Activated CD4-positive, alpha-beta memory T cell treated with anti-CD3 and anti-CD28 coated beads for 36 hours (primary cell): ENCODE results near the gene KLK7. TPM values are rescaled to one million over a fixed set of nuclear protein-coding genes. Genes with fewer than 3 reads are reported as not detected.

Experiments used
- CTCF ChIA-PET: fragments of 350-600 bp; sonication (Branson Sonifier 250); formaldehyde crosslinking; loops from one replicate; lab custom pipeline; 2021; ENCODE audit warnings: antibody characterized with exemption, inconsistent platforms; lab: Charles Lee
- POLR2A ChIA-PET: fragments of 350-600 bp; sonication (Branson Sonifier 250); formaldehyde crosslinking; loops from one replicate; lab custom pipeline; 2021; ENCODE audit warnings: antibody characterized with exemption; lab: Charles Lee
- DNase-seq: peaks from one replicate; pipeline ENCODE4 v3.0.0-alpha.2; 2020
- H3K27ac Mint-ChIP-seq: one replicate; pipeline ENCODE4 v1.8.0; 2021; ENCODE audit warnings: mixed read lengths
- H3K27me3 Mint-ChIP-seq: one replicate; pipeline ENCODE4 v1.8.0; 2021; ENCODE audit warnings: mixed read lengths
- H3K36me3 Mint-ChIP-seq: one replicate; pipeline ENCODE4 v1.8.0; 2021; ENCODE audit warnings: mixed read lengths
- H3K4me1 Mint-ChIP-seq: one replicate; pipeline ENCODE4 v1.8.0; 2021; ENCODE audit warnings: low read depth, mixed read lengths
- H3K4me3 Mint-ChIP-seq: one replicate; pipeline ENCODE4 v1.8.0; 2021; ENCODE audit warnings: mild to moderate bottlenecking, mixed read lengths
- H3K9me3 Mint-ChIP-seq: one replicate; pipeline ENCODE4 v1.8.0; 2021; ENCODE audit warnings: mixed read lengths
- intact Hi-C: fragments of 100-400 bp; cut with micrococcal nuclease; formaldehyde crosslinking; loops from one replicate; pipeline ENCODE4 v1.15.1; 2023
- total RNA-seq, 2 experiments: library from RNA; stranded (reverse); gene quantifications; one replicate each; pipeline ENCODE4 v1.2.3, GENCODE V29; 2021

The KLK7 gene
- not detected for total RNA-seq

DNA sequence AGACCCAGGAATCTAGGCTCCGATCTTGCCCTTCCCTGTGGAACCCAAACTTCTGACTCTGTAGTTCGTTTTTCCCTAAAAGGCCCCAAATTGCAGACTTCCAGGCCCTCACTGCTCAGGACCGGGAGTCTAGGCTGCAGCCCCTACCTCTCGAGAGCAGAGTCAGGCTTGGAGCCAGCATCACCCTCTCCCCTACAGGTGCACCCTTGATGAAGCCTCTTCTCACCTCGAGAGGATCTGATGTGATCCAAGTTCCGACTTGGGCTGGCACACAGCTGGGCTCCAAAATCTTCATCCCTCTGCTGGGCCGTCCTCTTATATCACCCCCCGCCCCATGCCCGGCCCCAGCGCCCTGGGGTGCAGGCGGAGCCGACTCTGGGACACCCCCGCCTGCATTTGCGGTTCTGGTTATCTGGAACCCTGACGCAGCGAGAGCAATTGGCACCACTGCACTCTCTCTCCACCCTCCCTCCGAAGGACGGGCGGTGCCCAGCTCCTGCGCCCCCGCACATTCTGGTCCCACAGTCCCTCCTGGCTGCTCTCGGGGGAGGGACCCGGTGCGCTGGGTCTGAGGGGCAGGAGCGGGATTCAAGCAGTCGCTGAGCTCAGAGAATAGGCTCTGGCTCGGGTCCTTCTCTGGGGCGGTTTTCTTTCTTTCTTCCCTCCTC lies at the start of gene KLK7:
Gene KLK7, minus strand, starts transcription at position 293 of the 668 bp plus-strand sequence. CDS start 1,518 bp downstream, outside the sequence.
- ChIA-PET POLR2A (no interaction called here), CTCF (no interaction called here)
- no peaks in the 10 kb centered on the region for H3K36me3 Mint-ChIP-seq
- no peak within 1 kb of the TSS for H3K27ac Mint-ChIP-seq
- no peaks in the 10 kb centered on the region for H3K9me3 Mint-ChIP-seq
- intact Hi-C loops, result no loop called here
- peaks cover 40% of the 10 kb centered on the region for H3K27me3 Mint-ChIP-seq
- no peak within 1 kb of the TSS for H3K4me3 Mint-ChIP-seq
- H3K4me1 Mint-ChIP-seq, result no peaks in the 10 kb centered on the region
- no peak for DNase-seq

GRCh38 chr19:51031880-51032225 lies 48.1 kb upstream of the KLK7 start:
- CTCF ChIA-PET, result no interaction called here
- no peaks in the 10 kb centered on the region for H3K4me1 Mint-ChIP-seq
- DNase-seq, result no peak
- no peaks in the 10 kb centered on the region for H3K9me3 Mint-ChIP-seq
- H3K36me3 Mint-ChIP-seq, result no peaks in the 10 kb centered on the region
- intact Hi-C loops, result no loop called here
- peaks cover 18% of the 10 kb centered on the region for H3K27me3 Mint-ChIP-seq
- no peak overlapping the region for H3K27ac Mint-ChIP-seq
- POLR2A ChIA-PET, result no interaction called here
- no peak overlapping the region for H3K4me3 Mint-ChIP-seq

DNA sequence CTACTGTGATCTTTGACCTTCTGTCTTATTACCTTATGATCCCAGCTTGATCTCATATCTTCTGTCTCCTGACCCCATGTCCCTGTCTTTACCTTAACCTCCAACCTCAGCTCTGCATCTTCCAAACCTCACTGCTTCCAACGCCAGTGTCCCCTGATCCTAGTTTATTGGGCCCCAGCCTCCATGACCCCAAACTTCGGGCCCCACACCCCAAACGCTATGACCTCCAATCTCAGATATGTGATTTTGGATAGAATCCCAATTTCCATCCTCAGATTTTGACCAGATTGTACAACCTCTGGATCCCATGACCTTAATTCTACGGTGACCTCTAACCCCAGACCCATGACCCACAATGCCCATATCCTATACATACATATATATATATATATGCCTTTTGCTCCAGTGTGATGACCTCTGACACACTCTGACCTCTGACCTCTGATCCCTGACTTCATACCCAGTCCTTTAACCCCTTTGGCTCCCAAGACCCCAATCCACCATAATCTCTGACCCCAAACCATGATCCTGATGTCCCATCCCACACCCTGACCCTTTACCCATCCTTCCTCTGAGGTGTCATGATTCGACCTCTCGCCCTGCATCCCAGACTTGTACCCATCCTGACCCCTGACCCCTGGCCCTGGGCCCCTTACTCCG lies 47.6 kb upstream of the KLK7 start:
- H3K4me1 Mint-ChIP-seq, result no peaks in the 10 kb centered on the region
- H3K4me3 Mint-ChIP-seq, result no peak overlapping the region
- ChIA-PET POLR2A (no interaction called here), CTCF (no interaction called here)
- H3K36me3 Mint-ChIP-seq, result no peaks in the 10 kb centered on the region
- no peaks in the 10 kb centered on the region for H3K9me3 Mint-ChIP-seq
- peaks cover 20% of the 10 kb centered on the region for H3K27me3 Mint-ChIP-seq
- H3K27ac Mint-ChIP-seq, result no peak overlapping the region
- no peak for DNase-seq
- intact Hi-C loops, result no loop called here

GRCh38 chr19:51030631-51031030 lies 46.9 kb upstream of the KLK7 start:
- H3K4me3 Mint-ChIP-seq, result no peak overlapping the region
- H3K27me3 Mint-ChIP-seq, result peaks cover 20% of the 10 kb centered on the region
- intact Hi-C loops, result no loop called here
- H3K27ac Mint-ChIP-seq, result no peak overlapping the region
- ChIA-PET CTCF (no interaction called here), POLR2A (no interaction called here)
- H3K36me3 Mint-ChIP-seq, result no peaks in the 10 kb centered on the region
- DNase-seq, result no peak
- no peaks in the 10 kb centered on the region for H3K4me1 Mint-ChIP-seq
- H3K9me3 Mint-ChIP-seq, result no peaks in the 10 kb centered on the region

GRCh38 chr19:51029718-51030117 lies 46.0 kb upstream of the KLK7 start:
- ChIA-PET CTCF (no interaction called here), POLR2A (no interaction called here)
- H3K36me3 Mint-ChIP-seq, result no peaks in the 10 kb centered on the region
- no peak for DNase-seq
- H3K9me3 Mint-ChIP-seq, result no peaks in the 10 kb centered on the region
- no peak overlapping the region for H3K4me3 Mint-ChIP-seq
- H3K27ac Mint-ChIP-seq, result no peak overlapping the region
- H3K4me1 Mint-ChIP-seq, result no peaks in the 10 kb centered on the region
- intact Hi-C loops, result no loop called here
- peaks cover 21% of the 10 kb centered on the region for H3K27me3 Mint-ChIP-seq

GRCh38 chr19:51027873-51028272 lies 44.2 kb upstream of the KLK7 start:
- Mint-ChIP-seq H3K4me1 (no peaks in the 10 kb centered on the region), H3K27ac (no peak overlapping the region), H3K36me3 (no peaks in the 10 kb centered on the region), H3K4me3 (no peak overlapping the region), H3K9me3 (no peaks in the 10 kb centered on the region), H3K27me3 (peaks cover 22% of the 10 kb centered on the region)
- ChIA-PET CTCF (no interaction called here), POLR2A (no interaction called here)
- DNase-seq, result no peak
- intact Hi-C loops, result no loop called here

DNA sequence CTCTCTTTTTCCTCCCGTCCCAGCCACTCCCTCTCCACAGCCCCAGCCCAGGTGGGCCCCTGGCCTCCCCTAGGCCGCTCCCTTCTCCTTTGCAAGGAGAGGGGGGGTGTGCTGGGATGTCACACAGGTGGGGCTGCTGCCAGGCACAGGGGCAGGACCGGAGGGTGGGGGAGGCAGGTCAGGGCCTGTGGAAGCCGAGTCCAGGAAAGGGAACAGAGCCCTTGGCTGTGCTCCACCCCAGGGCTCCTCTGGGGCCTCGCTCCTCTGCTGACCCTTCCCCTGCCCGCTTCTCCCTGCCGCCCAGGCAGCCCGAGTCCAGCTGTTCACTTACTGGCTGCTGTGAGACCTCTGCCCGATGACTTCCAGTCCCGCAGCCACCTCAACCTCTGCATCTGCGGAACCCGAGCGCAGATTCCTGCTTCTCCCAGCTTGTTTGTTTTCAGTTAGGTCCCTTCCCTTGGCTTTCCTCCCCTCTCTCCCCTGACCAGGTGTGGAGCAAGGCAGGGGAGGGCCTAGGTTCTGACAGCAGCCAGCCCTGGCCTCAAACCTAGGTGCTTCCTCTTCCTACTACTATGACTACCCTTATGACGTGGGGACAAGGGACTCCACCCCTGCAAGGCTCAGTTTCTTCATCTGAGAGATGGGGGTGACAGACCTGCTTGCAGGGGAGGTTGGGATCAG lies 43.5 kb upstream of the KLK7 start:
- no peak for DNase-seq
- no peak overlapping the region for H3K4me3 Mint-ChIP-seq
- CTCF ChIA-PET, result no interaction called here
- H3K27ac Mint-ChIP-seq, result no peak overlapping the region
- H3K27me3 Mint-ChIP-seq, result peaks cover 22% of the 10 kb centered on the region
- intact Hi-C loops, result no loop called here
- POLR2A ChIA-PET, result no interaction called here
- no peaks in the 10 kb centered on the region for H3K9me3 Mint-ChIP-seq
- no peaks in the 10 kb centered on the region for H3K36me3 Mint-ChIP-seq
- H3K4me1 Mint-ChIP-seq, result no peaks in the 10 kb centered on the region

DNA sequence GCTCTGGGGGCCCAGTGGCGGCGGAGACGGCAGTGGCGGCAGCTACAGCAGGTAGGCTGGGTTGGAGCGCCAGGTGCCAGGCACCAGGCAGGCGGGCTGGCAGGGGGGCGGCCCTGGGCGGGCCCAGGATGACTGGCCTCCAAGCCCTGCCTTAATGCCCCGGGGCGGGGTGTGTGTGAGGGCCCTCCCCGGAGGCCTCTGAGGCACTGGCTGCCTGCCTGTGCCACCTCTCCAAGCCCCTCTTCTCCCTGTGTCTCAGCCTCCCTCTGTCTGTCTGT lies 42.8 kb upstream of the KLK7 start, which contains the start of gene KLK11:
Gene KLK11, minus strand, starts transcription at position 63 of the 278 bp plus-strand sequence. CDS start 985 bp downstream, outside the sequence.
- ChIA-PET POLR2A (no interaction called here), CTCF (interaction anchor here (0.8 kb wide), 1 partner anchor 132 kb away, joined by 3 read pairs; no protein-coding TSS in a partner anchor)
- Mint-ChIP-seq H3K36me3 (no peaks in the 10 kb centered on the region), H3K9me3 (no peaks in the 10 kb centered on the region), H3K4me3 (no peak within 1 kb of the TSS), H3K27ac (no peak within 1 kb of the TSS), H3K4me1 (no peaks in the 10 kb centered on the region), H3K27me3 (peaks cover 20% of the 10 kb centered on the region)
- no peak for DNase-seq
- intact Hi-C loops, result no loop called here

GRCh38 chr19:51025809-51026553 lies 42.3 kb upstream of the KLK7 start:
- intact Hi-C loops, result no loop called here
- Mint-ChIP-seq H3K27ac (no peak overlapping the region), H3K36me3 (no peaks in the 10 kb centered on the region), H3K4me1 (no peaks in the 10 kb centered on the region), H3K27me3 (peaks cover 15% of the 10 kb centered on the region), H3K4me3 (no peak overlapping the region), H3K9me3 (no peaks in the 10 kb centered on the region)
- DNase-seq, result no peak
- CTCF ChIA-PET, result interaction anchor here (0.8 kb wide), 1 partner anchor 133 kb away, joined by 3 read pairs; no protein-coding TSS in a partner anchor
- POLR2A ChIA-PET, result no interaction called here

GRCh38 chr19:51025401-51025800 lies 41.7 kb upstream of the KLK7 start:
- no peaks in the 10 kb centered on the region for H3K9me3 Mint-ChIP-seq
- H3K4me3 Mint-ChIP-seq, result no peak overlapping the region
- peaks cover 13% of the 10 kb centered on the region for H3K27me3 Mint-ChIP-seq
- ChIA-PET POLR2A (no interaction called here), CTCF (no interaction called here)
- no peak for DNase-seq
- H3K4me1 Mint-ChIP-seq, result no peaks in the 10 kb centered on the region
- no peak overlapping the region for H3K27ac Mint-ChIP-seq
- intact Hi-C loops, result no loop called here
- no peaks in the 10 kb centered on the region for H3K36me3 Mint-ChIP-seq

GRCh38 chr19:51024924-51025323 lies 41.2 kb upstream of the KLK7 start:
- Mint-ChIP-seq H3K27me3 (peaks cover 17% of the 10 kb centered on the region), H3K27ac (no peak overlapping the region), H3K4me3 (no peak overlapping the region), H3K4me1 (peaks cover under 1% of the 10 kb centered on the region), H3K9me3 (no peaks in the 10 kb centered on the region), H3K36me3 (no peaks in the 10 kb centered on the region)
- intact Hi-C loops, result no loop called here
- DNase-seq, result no peak
- ChIA-PET CTCF (no interaction called here), POLR2A (no interaction called here)

GRCh38 chr19:51023946-51024345 lies 40.2 kb upstream of the KLK7 start:
- Mint-ChIP-seq H3K4me3 (no peak overlapping the region), H3K27ac (no peak overlapping the region), H3K36me3 (no peaks in the 10 kb centered on the region), H3K4me1 (peaks cover 2% of the 10 kb centered on the region), H3K9me3 (no peaks in the 10 kb centered on the region), H3K27me3 (peaks cover 23% of the 10 kb centered on the region)
- intact Hi-C loops, result no loop called here
- no peak for DNase-seq
- ChIA-PET POLR2A (no interaction called here), CTCF (no interaction called here)
